NT2/D1 (cell line): ENCODE measurements around the gene UQCRC2.

Experiments
- SUZ12 ChIP-seq: IDR thresholded peaks from 2 replicates; pipeline ENCODE4 v1.6.1; 2011; ENCODE audit not compliant: insufficient read length, insufficient read depth; ENCODE audit errors: extremely low read depth
- YY1 ChIP-seq: IDR thresholded peaks from 2 replicates; pipeline ENCODE4 v1.6.1; 2011; ENCODE audit not compliant: insufficient read length, insufficient read depth

GRCh38 chr16:22007159-22007508, 54.0 kb downstream of the UQCRC2 start:
- TF ChIP-seq YY1 (no peak), SUZ12 (no peak)
